Hepatocyte (in vitro differentiated cells): ENCODE results near the gene PDGFRB.

ENCODE experiments used
- CTCF ChIP-seq: fragments of 200-600 bp; sonication (generic); IDR thresholded peaks from 2 replicates; pipeline ENCODE4 v1.5.1; 2016; ENCODE audit warnings: antibody characterized with exemption, mild to moderate bottlenecking; ENCODE audit not compliant: poor library complexity
- EZH2 ChIP-seq: fragments of 200-600 bp; sonication (generic); IDR thresholded peaks from 2 replicates; pipeline ENCODE4 v1.6.1; 2016; ENCODE audit warnings: antibody characterized with exemption, mild to moderate bottlenecking, borderline replicate concordance
- EZH2phosphoT487 ChIP-seq: fragments of 200-600 bp; sonication (generic); IDR thresholded peaks from one replicate; pipeline ENCODE4 v1.6.1; 2018; ENCODE audit warnings: antibody characterized with exemption, mild to moderate bottlenecking, low read depth, moderate library complexity; ENCODE audit not compliant: unreplicated experiment, severe bottlenecking

GRCh38 chr5:150149618-150150017 lies 6.0 kb downstream of the PDGFRB start:
- no peak for TF ChIP-seq CTCF
- no peak for TF ChIP-seq EZH2
- no peak for TF ChIP-seq EZH2phosphoT487
